OCI-LY7 (cell line): Measurements from ENCODE around the gene ADPRHL1.

Source experiments
- EZH2phosphoT487 ChIP-seq: fragments of 200-600 bp; sonication (generic); IDR thresholded peaks from 2 replicates; pipeline ENCODE4 v1.6.1; 2018; ENCODE audit warnings: low read depth, borderline replicate concordance, mild to moderate bottlenecking, mixed run types, antibody characterized with exemption, low read length, moderate library complexity, mixed read lengths
- TF ChIP-seq, protein P1 (sequence below): fragments of 200-600 bp; sonication (generic); conservative IDR thresholded peaks from 2 replicates; pipeline ENCODE4 v1.5.1; 2014; ENCODE audit warnings: mild to moderate bottlenecking, antibody characterized with exemption, low read length, moderate library complexity, mixed read lengths

DNA sequence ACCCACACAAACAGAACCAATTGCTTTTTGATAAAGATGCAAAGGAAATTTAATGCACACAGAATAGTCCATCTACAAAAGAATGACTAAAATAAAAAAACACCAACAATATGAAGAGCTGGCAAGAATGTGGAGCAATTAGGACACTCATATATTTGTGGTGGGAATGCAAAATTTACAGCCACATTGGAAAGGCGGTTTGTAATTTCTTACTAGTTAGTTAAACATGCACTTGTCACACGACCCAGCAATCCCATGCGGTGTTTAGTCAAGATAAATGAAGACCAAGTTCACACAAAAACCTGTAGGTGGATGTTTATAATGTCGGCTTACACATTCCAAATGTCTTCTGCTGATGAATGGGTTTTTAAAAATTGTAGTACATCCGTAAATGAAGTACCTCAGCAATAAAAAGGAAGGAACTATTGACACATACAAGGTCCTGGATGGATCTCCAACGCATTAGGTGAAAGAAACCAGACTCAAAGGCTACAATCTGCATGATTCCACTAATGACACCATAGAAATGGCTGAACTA lies 94.6 kb downstream of the ADPRHL1 start:
- TF ChIP-seq, protein P1, sequence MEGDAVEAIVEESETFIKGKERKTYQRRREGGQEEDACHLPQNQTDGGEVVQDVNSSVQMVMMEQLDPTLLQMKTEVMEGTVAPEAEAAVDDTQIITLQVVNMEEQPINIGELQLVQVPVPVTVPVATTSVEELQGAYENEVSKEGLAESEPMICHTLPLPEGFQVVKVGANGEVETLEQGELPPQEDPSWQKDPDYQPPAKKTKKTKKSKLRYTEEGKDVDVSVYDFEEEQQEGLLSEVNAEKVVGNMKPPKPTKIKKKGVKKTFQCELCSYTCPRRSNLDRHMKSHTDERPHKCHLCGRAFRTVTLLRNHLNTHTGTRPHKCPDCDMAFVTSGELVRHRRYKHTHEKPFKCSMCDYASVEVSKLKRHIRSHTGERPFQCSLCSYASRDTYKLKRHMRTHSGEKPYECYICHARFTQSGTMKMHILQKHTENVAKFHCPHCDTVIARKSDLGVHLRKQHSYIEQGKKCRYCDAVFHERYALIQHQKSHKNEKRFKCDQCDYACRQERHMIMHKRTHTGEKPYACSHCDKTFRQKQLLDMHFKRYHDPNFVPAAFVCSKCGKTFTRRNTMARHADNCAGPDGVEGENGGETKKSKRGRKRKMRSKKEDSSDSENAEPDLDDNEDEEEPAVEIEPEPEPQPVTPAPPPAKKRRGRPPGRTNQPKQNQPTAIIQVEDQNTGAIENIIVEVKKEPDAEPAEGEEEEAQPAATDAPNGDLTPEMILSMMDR, result no peak
- TF ChIP-seq EZH2phosphoT487, result no peak
